IPS-18c (cell line): ENCODE results near the gene TXNDC2.

Source experiments
- H3K4me3 ChIP-seq: 2 replicates; pipeline ENCODE4 v1.7.0; 2013; ENCODE audit warnings: low read depth, mild to moderate bottlenecking, low read length, moderate library complexity; ENCODE audit not compliant: insufficient read depth
- H3K9me3 ChIP-seq: one replicate; pipeline ENCODE4 v1.6.1; 2013; ENCODE audit warnings: mild to moderate bottlenecking, low read length, moderate library complexity; ENCODE audit not compliant: control insufficient read depth, insufficient read depth

Gene TXNDC2

DNA sequence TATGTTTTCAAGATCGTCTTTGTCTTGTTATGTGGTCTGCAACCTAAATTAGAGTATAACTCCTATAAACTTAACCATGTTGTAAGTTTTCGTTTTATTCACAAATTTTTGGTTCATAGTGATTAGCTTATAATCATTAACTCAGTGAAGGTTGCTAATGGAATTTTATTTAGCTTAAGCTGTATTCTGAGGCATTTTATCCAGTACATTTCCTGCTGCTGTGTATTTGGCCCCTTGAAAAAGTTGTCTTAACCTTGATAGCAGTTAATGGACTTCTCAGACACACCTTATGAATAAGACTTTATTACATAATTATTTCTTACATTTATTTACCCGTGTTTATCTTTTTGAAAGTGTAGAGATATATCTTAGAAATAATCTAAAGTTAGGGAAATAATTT lies 48.5 kb downstream of the TXNDC2 start:
- Histone ChIP-seq H3K9me3 (no peaks in the 10 kb centered on the region), H3K4me3 (no peak overlapping the region)
